ENCODE results near the gene MUC6. TPM values are rescaled to one million over a fixed set of nuclear protein-coding genes. Genes with fewer than 3 reads are reported as not detected.

The MUC6 gene
- total and polyA plus RNA-seq, 5 experiments from 2014 or later: not detected

DNA sequence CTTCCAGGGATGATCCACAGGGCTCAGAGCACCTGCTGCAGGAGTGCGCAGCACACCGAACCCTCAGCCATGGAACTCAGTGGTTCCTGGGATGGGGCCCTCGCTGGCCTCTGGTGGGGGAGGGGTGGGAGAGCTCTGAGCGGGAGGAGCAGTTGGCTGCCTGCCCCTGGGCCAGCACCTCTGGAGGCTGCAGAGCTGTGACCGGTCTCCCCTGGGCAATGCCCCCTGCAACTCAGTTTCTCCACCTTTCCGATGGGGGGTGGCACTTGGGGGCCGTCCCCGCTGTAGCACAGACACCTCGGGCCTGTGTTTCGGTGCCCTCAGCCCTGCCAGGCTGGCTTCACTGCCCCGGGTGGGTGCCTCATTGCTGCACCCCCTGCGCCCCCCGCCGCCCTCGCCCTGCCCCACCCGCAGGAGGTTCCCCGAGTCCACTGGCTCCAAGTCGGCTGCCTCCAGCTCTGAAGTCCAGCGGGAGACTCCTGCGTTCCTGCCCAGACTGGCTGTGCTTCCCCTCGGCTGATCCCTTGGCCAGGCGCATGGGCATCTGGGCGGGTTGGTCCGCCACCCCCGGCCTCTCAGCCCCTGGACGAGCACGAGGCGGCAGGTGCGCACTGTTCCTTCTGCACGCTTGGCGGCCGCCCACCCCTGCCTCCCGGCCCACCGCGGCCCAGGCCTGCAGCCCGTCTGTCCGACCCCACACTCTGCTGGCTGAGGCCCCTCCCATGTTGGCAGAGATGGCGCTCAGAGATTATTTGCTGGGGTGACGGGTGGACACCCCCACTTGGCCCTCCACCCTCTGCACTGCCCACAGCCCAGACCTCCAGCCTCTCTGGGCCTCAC lies 1.8 kb downstream of the MUC6 start:
- H3K27ac Mint-ChIP-seq: no peak overlapping the region
- H3K9me3 Mint-ChIP-seq: no peaks in the 10 kb centered on the region
- no peak overlapping the region for H3K4me3 Mint-ChIP-seq
- peaks cover 0 to 2% (median 0%) of the 10 kb centered on the region in 5 donors for H3K27me3 Mint-ChIP-seq
- POLR2A ChIA-PET: no interaction called here
- DNase-seq: no peak
- H3K36me3 Mint-ChIP-seq: no peaks in the 10 kb centered on the region
- H3K4me1 Mint-ChIP-seq: peaks cover 0 to 6% (median 0%) of the 10 kb centered on the region in 4 donors
- ATAC-seq: no peak

DNA sequence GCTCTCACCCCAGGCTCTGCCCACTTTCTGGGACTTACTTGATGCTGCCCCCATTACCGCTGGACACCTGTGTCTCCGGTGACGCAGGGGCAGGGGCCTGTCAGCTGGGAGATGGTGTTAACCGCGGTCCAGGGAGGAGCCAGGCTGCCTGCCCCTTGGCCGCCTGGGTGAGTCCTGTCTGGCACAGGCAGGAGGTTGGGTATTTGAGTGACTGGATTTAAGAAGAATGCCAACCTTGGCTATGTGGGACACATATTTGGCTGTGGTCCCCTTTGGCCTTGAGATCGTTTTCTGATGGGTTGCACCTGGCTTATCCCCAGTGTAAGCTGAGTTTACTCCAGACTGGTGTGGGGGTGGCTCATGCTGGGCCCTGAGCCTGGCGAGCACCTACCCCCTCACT lies 2.5 kb downstream of the MUC6 start:
- Mint-ChIP-seq H3K4me3 (no peak overlapping the region), H3K27me3 (peaks cover 0 to 2% (median 0%) of the 10 kb centered on the region in 5 donors), H3K36me3 (no peaks in the 10 kb centered on the region), H3K4me1 (peaks cover 0 to 6% (median 0%) of the 10 kb centered on the region in 4 donors), H3K9me3 (no peaks in the 10 kb centered on the region), H3K27ac (no peak overlapping the region)
- ATAC-seq (no peak), DNase-seq (no peak)
- POLR2A ChIA-PET: no interaction called here

DNA sequence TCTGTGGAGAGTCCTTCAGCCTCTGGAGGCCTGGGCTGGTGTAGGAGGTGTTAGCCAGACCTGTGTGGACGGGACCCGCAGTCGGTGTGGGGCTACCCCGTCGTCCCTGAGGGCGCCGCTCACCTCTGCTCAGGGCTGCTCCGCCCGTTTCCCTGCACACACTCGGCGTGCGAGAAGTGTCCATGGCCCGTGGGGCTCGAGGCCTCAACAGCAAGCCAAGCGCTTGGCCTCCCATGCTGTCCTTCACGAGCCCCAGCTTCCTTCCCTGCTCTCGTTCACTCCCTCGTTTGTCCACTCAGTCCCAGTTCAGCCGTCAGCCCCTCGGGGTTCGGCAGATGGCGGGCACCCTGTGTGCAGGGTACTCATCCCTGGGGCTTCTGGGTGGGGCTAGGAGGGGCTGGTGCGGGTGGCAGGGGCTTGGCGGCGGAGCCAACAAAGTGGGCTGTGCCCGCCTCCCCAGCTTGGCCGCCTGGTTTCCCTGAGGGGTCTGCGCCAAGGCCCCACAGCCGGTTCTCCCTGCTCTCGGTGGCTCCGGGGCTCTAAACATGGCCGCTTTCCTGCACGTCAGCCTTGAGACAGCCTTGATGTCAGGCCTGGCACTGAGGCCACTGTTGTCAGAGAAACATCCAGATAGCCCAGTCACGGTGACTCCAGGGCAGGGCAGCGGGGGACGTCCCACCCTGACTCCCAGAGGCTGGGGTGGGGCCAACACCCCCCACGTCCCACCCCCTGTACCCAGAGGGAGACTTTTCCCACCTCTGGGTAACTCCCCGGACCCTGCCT lies 3.3 kb downstream of the MUC6 start:
- no peak for ATAC-seq
- no peaks in the 10 kb centered on the region for H3K36me3 Mint-ChIP-seq
- POLR2A ChIA-PET: no interaction called here
- H3K4me1 Mint-ChIP-seq: peaks cover 0 to 7% (median under 1%) of the 10 kb centered on the region in 4 donors
- DNase-seq: no peak
- no peaks in the 10 kb centered on the region for H3K27me3 Mint-ChIP-seq
- H3K9me3 Mint-ChIP-seq: no peaks in the 10 kb centered on the region
- H3K4me3 Mint-ChIP-seq: peak overlapping the region in 1 of 10 donors; percentile 29
- H3K27ac Mint-ChIP-seq: peak overlapping the region in 1 of 10 donors; percentile 32

DNA sequence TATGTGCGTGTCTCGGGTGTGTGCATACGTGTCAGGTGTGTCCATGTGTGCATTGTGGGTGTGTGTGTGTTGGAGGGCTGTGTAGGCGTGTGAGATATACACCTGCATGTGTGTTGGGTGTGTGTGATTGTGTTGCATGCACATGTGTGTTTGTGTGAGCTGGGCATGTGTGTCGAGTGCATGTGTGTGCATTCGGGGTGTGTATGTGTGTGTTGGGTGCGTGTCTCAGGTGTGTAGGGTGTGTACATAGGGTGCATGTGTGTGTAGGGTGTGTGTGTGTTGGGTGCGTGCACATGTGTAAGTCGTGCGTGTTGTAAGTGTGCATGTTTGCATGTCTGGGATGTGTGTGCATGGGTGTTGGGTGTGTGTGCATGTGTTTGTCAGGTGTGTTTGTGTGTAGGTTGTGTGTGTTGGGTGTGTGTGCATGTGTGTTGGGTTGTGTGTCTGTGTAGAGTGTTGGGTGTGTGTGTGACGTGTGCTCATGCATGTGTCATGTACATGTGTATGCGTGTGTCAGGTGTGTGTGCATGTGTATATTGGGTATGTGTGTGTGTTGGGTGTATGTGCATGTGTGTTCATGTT lies 4.1 kb downstream of the MUC6 start:
- peaks cover 0 to 7% (median under 1%) of the 10 kb centered on the region in 4 donors for H3K4me1 Mint-ChIP-seq

DNA sequence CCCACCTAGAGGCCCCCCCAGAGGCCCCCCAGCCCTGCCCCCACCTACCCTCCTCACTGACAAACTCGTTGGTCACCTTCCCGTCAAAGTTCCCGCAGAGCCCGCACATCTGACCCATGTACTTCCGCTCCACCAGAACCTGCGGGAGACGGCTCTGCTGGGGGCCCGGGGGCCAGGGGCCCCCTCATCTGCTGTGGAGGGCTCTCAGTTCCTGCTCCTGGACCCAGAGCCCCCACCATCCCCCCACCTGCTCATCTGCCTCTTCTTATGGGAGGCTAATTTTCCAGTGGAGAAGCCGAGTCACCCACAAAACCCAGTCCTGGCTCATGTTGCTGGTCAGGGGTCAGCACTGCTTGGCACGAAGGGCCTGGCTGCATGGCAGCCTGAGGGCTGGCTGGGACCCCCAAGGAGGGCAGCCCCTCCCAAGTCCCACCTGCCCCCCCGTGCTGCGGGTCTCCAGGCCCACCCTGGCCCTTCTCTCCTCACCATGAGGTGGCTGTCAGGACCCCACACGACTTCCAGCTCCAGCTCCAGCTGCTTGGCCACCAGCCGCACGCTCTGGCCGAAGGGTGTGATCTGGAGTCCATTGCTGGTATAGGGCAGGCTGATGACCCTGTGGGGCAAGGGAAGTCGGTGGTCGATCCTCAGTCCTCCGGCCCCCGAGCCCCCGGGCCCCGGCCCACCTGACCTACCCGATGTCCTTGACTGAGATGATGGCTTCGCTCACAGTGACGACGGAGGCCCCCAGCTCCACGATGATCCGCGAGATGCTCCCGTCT lies 5.2 kb downstream of the MUC6 start:
- POLR2A ChIA-PET: no interaction called here
- no peaks in the 10 kb centered on the region for H3K9me3 Mint-ChIP-seq
- no peak overlapping the region for H3K4me3 Mint-ChIP-seq
- H3K27me3 Mint-ChIP-seq: no peaks in the 10 kb centered on the region
- H3K4me1 Mint-ChIP-seq: peaks cover 0 to 7% (median under 1%) of the 10 kb centered on the region in 4 donors
- no peak for DNase-seq
- no peak for ATAC-seq
- no peaks in the 10 kb centered on the region for H3K36me3 Mint-ChIP-seq
- H3K27ac Mint-ChIP-seq: peak overlapping the region in 1 of 10 donors; percentile 56

More for the DNA sequence above, 4.1 kb downstream of the MUC6 start:
- peak overlapping the region in 3 of 10 donors; percentile 6 to 70 (median 19) for H3K4me3 Mint-ChIP-seq
- no peaks in the 10 kb centered on the region for H3K27me3 Mint-ChIP-seq
- no peaks in the 10 kb centered on the region for H3K9me3 Mint-ChIP-seq
- peak overlapping the region in 1 of 10 donors; percentile 32 for H3K27ac Mint-ChIP-seq
- H3K36me3 Mint-ChIP-seq: no peaks in the 10 kb centered on the region
- ATAC-seq (no peak), DNase-seq (no peak)
- POLR2A ChIA-PET: no interaction called here

DNA sequence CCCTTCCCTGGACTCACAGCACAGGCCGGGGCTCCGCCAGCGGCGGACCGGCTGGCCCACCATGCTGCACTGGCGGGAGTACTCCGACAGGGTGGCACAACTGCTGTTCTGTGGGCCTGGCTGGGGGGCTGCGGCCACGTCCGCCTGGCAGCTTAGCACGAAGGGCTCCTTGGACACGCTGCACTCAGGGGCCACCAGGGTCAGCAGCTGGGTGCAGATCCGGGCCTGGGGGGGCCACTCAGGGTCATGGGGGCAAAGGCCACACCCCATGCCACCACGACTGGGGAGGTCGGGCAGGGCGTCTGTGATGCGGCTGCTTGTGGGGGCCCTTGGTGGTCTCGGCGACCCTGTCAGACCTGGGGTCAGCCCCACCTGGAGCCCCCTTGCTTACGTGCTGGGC lies 6.0 kb downstream of the MUC6 start:
- DNase-seq (no peak), ATAC-seq (no peak)
- H3K27me3 Mint-ChIP-seq: no peaks in the 10 kb centered on the region

DNA sequence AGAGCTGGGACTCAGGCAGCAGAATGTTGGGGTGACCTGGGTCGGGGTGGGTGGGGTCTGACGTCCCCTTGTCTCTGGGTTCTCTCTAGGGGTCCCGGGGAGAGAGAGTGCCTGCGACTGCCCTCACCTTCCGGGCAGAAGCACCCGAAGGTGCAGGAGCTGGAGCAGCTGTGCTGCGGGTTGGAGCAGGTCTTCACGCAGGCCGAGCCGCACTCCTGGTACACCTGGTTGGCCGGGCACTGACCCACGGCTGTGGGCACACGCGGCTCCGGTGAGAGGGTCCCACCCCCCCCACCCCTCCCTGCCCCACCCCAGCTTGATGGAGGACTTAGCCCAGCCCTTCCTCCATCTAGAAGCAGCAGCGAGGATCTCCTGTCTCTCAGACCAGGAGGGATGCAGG lies 6.4 kb downstream of the MUC6 start:
- POLR2A ChIA-PET: no interaction called here
- DNase-seq: no peak
- no peak overlapping the region for H3K27ac Mint-ChIP-seq
- no peak overlapping the region for H3K4me3 Mint-ChIP-seq
- no peaks in the 10 kb centered on the region for H3K9me3 Mint-ChIP-seq
- peaks cover 0 to 7% (median under 1%) of the 10 kb centered on the region in 4 donors for H3K4me1 Mint-ChIP-seq
- H3K27me3 Mint-ChIP-seq: no peaks in the 10 kb centered on the region
- H3K36me3 Mint-ChIP-seq: no peaks in the 10 kb centered on the region
- no peak for ATAC-seq

More for the DNA sequence above, 6.0 kb downstream of the MUC6 start:
- POLR2A ChIA-PET: no interaction called here
- Mint-ChIP-seq H3K27ac (no peak overlapping the region), H3K4me1 (peaks cover 0 to 7% (median under 1%) of the 10 kb centered on the region in 4 donors), H3K36me3 (no peaks in the 10 kb centered on the region), H3K4me3 (no peak overlapping the region), H3K9me3 (no peaks in the 10 kb centered on the region)

DNA sequence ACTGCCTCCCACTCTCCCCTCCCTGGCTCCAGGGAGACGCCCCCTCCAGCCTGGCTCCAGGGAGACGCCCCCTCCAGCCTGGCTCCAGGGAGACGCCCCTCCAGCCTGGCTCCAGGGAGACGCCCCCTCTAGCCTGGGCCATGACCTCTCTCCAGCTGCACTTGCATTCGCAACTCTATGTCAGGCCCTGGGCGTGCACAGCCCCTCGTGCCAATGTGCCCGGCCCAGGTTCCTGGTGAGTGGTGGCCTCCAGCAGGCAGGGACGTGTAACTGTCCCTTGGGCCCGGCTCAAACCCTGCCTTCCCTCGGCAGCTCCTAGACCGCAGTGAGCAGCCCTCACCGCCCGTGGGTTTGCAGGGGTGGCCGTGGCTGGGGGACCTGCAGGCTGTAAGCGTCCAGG lies 6.9 kb downstream of the MUC6 start:
- POLR2A ChIA-PET: no interaction called here
- no peaks in the 10 kb centered on the region for H3K9me3 Mint-ChIP-seq
- H3K27ac Mint-ChIP-seq: no peak overlapping the region
- peaks cover 0 to 7% (median under 1%) of the 10 kb centered on the region in 4 donors for H3K4me1 Mint-ChIP-seq
- H3K27me3 Mint-ChIP-seq: no peaks in the 10 kb centered on the region
- H3K4me3 Mint-ChIP-seq: no peak overlapping the region
- DNase-seq (no peak), ATAC-seq (peak in 1 of 2 donors; percentile 16)
- no peaks in the 10 kb centered on the region for H3K36me3 Mint-ChIP-seq

DNA sequence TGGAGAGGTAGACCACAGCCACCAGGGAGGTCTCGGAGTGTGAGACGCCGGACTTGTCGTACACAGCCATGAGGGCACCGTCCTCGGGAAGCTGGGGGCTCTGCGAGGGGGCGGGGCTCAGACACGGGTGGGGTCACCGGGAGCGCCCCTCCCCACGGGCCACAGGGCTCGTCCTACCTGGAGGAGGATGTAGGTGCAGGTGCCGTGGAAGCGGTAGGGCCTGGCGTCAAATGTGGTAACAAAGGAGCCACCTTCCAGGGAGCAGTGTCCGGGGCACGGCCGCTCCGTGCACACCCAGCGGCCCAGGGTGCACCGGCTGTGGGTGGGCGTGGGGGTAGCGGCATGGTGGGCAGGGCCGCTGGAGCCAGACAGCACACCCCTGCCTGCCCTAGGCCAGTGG lies 7.5 kb downstream of the MUC6 start:
- POLR2A ChIA-PET: no interaction called here
- Mint-ChIP-seq H3K36me3 (no peaks in the 10 kb centered on the region), H3K4me3 (no peak overlapping the region), H3K9me3 (no peaks in the 10 kb centered on the region), H3K27me3 (no peaks in the 10 kb centered on the region), H3K27ac (no peak overlapping the region), H3K4me1 (peaks cover 0 to 7% (median under 1%) of the 10 kb centered on the region in 4 donors)
- no peak for ATAC-seq
- no peak for DNase-seq

DNA sequence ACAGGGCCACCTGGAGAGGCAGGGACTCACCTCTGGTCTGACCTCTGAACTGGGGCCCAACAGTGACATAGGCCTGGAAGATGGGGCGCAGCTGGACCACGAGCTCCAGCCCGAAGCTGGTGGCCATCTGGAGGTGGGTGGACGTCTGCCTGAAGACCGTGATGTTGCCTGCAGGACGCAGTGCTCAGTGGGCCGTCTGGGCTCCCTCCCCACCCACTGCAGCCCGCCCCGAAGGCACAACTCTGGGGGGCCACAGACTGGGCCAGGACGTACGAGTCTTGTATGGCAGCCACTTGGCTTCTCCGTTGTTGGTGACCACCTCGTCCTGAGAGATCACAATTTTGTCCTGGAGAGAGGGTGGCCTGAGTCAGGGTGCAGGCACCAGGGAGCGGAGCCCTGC lies 7.9 kb downstream of the MUC6 start:
- POLR2A ChIA-PET: no interaction called here
- H3K27ac Mint-ChIP-seq: peak overlapping the region in 1 of 10 donors; percentile 73

DNA sequence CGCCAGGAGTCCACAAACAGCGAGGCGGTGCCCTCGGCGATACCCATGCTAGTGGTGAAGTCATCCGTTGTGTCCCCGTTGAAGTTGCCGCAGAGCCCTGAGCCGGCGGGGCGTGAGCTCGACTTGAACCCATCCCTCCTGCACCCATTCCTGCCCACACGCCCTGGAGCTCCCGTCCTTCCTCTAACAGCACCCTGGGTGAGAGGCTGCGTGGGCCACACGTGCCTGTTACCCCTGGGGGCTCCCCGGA lies 8.3 kb downstream of the MUC6 start:
- POLR2A ChIA-PET: no interaction called here
- Mint-ChIP-seq H3K27ac (peak overlapping the region in 1 of 10 donors; percentile 73), H3K4me1 (peaks cover 0 to 7% (median under 1%) of the 10 kb centered on the region in 4 donors), H3K9me3 (no peaks in the 10 kb centered on the region), H3K4me3 (no peak overlapping the region), H3K36me3 (no peaks in the 10 kb centered on the region), H3K27me3 (no peaks in the 10 kb centered on the region)
- DNase-seq (no peak), ATAC-seq (no peak)

More for the DNA sequence above, 7.9 kb downstream of the MUC6 start:
- DNase-seq (no peak), ATAC-seq (no peak)
- peaks cover 0 to 7% (median under 1%) of the 10 kb centered on the region in 4 donors for H3K4me1 Mint-ChIP-seq
- no peak overlapping the region for H3K4me3 Mint-ChIP-seq
- no peaks in the 10 kb centered on the region for H3K27me3 Mint-ChIP-seq
- no peaks in the 10 kb centered on the region for H3K36me3 Mint-ChIP-seq
- no peaks in the 10 kb centered on the region for H3K9me3 Mint-ChIP-seq

DNA sequence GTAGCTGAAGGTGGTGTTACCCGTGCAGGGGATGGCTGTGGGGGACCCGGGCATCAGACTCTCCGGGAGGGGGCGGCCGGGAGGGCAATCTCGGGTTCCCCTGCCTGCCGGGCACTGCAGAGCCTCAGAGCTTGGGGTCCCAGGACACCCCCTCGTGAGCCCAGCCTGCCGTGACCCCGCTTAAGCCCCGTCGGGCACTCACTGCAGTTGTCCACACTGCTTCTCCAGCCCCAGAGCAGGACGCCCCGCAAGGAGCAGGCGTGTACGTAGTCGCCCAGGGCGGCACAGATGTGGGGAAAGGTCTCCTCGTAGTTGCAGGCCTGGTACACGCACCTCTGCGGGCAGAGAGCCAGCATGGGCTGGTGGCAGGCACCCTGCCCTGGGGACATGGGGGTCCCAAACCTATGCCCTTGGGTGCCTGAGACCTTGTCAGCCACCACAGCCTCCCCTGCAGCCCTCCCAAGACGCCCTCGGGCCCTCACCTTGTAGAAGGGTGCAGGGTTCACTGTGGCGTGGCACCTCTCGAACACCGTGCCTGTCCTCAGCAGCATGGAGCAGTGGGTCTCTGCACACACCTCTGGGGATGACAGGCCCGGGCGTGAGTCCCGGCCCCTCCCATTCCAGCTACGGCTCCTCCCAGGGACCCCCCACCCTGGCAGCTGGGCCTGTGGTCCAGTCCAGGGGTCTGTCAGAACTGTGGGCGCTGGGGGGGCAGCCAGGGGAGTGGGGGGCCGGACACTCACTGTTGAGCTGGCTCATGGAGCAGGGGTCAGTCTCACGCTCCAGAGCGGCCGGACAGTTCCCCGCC lies 8.8 kb downstream of the MUC6 start:
- no peak overlapping the region for H3K4me3 Mint-ChIP-seq

More for the DNA sequence above, 8.8 kb downstream of the MUC6 start:
- ATAC-seq (peak in 1 of 2 donors; percentile 7), DNase-seq (no peak)
- Mint-ChIP-seq H3K36me3 (peaks cover 0 to 5% (median 0%) of the 10 kb centered on the region in 3 donors), H3K27me3 (no peaks in the 10 kb centered on the region), H3K4me1 (peaks cover 0 to 13% (median 4%) of the 10 kb centered on the region in 4 donors), H3K27ac (peak overlapping the region in 1 of 10 donors; percentile 73), H3K9me3 (peaks cover 0 to 2% (median 0%) of the 10 kb centered on the region in 9 donors)
- POLR2A ChIA-PET: interaction anchor here (0.6 kb wide), 1 partner anchor 78 kb away, joined by 6 read pairs; no protein-coding TSS in a partner anchor

Data from naive thymus-derived CD8-positive, alpha-beta T cell (primary cell).